GM12878 (cell line): Measurements from ENCODE around the gene HNRNPU. TPM values are rescaled to one million over a fixed set of nuclear protein-coding genes. Genes with fewer than 3 reads are reported as not detected.

Experiments used
- ATAC-seq: fragments of 200-7000 bp; cut with Tn5 transposase; 3 replicates; pipeline ENCODE4 v1.9.1; 2020; ENCODE audit warnings: mild to moderate bottlenecking, moderate library complexity
- BruUV-seq: library from RNA; stranded (reverse); fragments of 400-500 nt; replicated peaks from 2 replicates; lab custom pipeline; 2021; lab: Mats Ljungman, UMichigan
- CTCF ChIA-PET: fragments of 300-600 bp; sonication (Branson Sonifier 250); formaldehyde crosslinking; extraction: SDS; loops from one replicate; lab custom pipeline; 2021; ENCODE audit warnings: inconsistent platforms; lab: Yijun Ruan, JAX
- POLR2A ChIA-PET: fragments of 350-600 bp; formaldehyde crosslinking; extraction: SDS; loops from one replicate; lab custom pipeline; 2021; ENCODE audit warnings: inconsistent platforms; lab: Charles Lee
- RAD21 ChIA-PET: fragments of 300-600 bp; sonication (Branson Sonifier 250); formaldehyde crosslinking; loops from one replicate; lab custom pipeline; 2023; ENCODE audit warnings: antibody characterized with exemption; ENCODE audit not compliant: unreplicated experiment; lab: Charles Lee
- SMC1A ChIA-PET: fragments of 300-600 bp; sonication (Branson Sonifier 250); formaldehyde crosslinking; loops from one replicate; lab custom pipeline; 2023; ENCODE audit not compliant: unreplicated experiment, uncharacterized antibody; lab: Charles Lee
- DNase-seq: peaks from one replicate; pipeline ENCODE4 v3.0.0-alpha.2; 2011; ENCODE audit warnings: low read depth, low spot score
- FAIRE-seq: peaks from 3 replicates; lab custom pipeline; 2011; peaks lifted over from hg19 to GRCh38; lab: Jason Lieb, UNC
- H2AFZ ChIP-seq: 2 replicates; pipeline ENCODE4 v1.6.0; 2011; ENCODE audit warnings: low read depth, low read length, control low read depth; ENCODE audit not compliant: control insufficient read depth
- H3K27ac ChIP-seq: 2 replicates; pipeline ENCODE4 v1.5.1; 2011; ENCODE audit warnings: control low read depth; ENCODE audit not compliant: control insufficient read depth, insufficient read depth
- H3K27me3 ChIP-seq, 2 experiments: replicated peaks in 1 of 2; 2 replicates each; pipeline versions ENCODE4 v1.6.0 to v1.6.1; 2011; ENCODE audit warnings: low read length in 1 of 2; ENCODE audit not compliant: control insufficient read depth in 2 of 2, insufficient read depth in 2 of 2
- H3K36me3 ChIP-seq, 2 experiments: 2 replicates each; pipeline ENCODE4 v1.5.1; 2011; ENCODE audit warnings: low read length in 1 of 2; ENCODE audit not compliant: control insufficient read depth in 2 of 2, insufficient read depth in 2 of 2
- H3K4me1 ChIP-seq: 2 replicates; pipeline ENCODE4 v1.6.1; 2011; ENCODE audit warnings: mild to moderate bottlenecking, low read length, moderate library complexity, mixed read lengths; ENCODE audit not compliant: control insufficient read depth, insufficient read depth
- H3K4me2 ChIP-seq: 2 replicates; pipeline ENCODE4 v1.6.0; 2011; ENCODE audit warnings: control low read depth; ENCODE audit not compliant: control insufficient read depth, insufficient read depth
- H3K4me3 ChIP-seq: fragments of 200-600 bp; sonication (generic); 2 replicates; pipeline ENCODE4 v1.5.1; 2016
- H3K79me2 ChIP-seq: 2 replicates; pipeline ENCODE4 v1.6.0; 2011; ENCODE audit warnings: low read length; ENCODE audit not compliant: control insufficient read depth, insufficient read depth
- H3K9ac ChIP-seq: 2 replicates; pipeline ENCODE4 v1.8.0; 2011; ENCODE audit warnings: low read length, control low read depth, mixed read lengths; ENCODE audit not compliant: control insufficient read depth, insufficient read depth
- H3K9me3 ChIP-seq: replicated peaks from 3 replicates; pipeline ENCODE4 v1.5.1; 2011; ENCODE audit warnings: mild to moderate bottlenecking, low read length; ENCODE audit not compliant: control insufficient read depth, insufficient read depth
- H4K20me1 ChIP-seq: 2 replicates; pipeline ENCODE4 v1.6.0; 2011; ENCODE audit not compliant: control insufficient read depth, insufficient read depth
- BCL11A ChIP-seq: IDR thresholded peaks from 2 replicates; pipeline ENCODE4 v1.6.1; 2011; ENCODE audit warnings: low read depth, low read length
- GABPA ChIP-seq: IDR thresholded peaks from 2 replicates; pipeline ENCODE4 v1.6.1; 2014; ENCODE audit warnings: antibody characterized with exemption, low read depth, mild to moderate bottlenecking, inconsistent platforms
- HDAC2 ChIP-seq: fragments of 200-600 bp; sonication (generic); IDR thresholded peaks from 2 replicates; pipeline ENCODE4 v1.6.1; 2017
- IRF5 ChIP-seq: fragments of 450-650 bp; IDR thresholded peaks from 2 replicates; pipeline ENCODE4 v1.6.1; 2017; ENCODE audit warnings: borderline replicate concordance
- KAT2A ChIP-seq: conservative IDR thresholded peaks from 2 replicates; pipeline ENCODE4 v1.6.1; 2011; ENCODE audit warnings: low read depth, low read length; ENCODE audit not compliant: control insufficient read depth
- LARP7 ChIP-seq: fragments of 450-650 bp; IDR thresholded peaks from 2 replicates; pipeline ENCODE4 v1.6.1; 2017; ENCODE audit warnings: mild to moderate bottlenecking
- MXI1 ChIP-seq: fragments of 150-350 bp; IDR thresholded peaks from 2 replicates; pipeline ENCODE4 v1.6.1; 2011; ENCODE audit warnings: low read depth, mild to moderate bottlenecking, inconsistent platforms, low read length, improper control_type of control experiment
- NRF1 ChIP-seq: conservative IDR thresholded peaks from 2 replicates; pipeline ENCODE4 v1.6.1; 2011; ENCODE audit warnings: mild to moderate bottlenecking, low read depth, low read length, improper control_type of control experiment
- POLR2A ChIP-seq: IDR thresholded peaks from 2 replicates; pipeline ENCODE4 v1.6.1; 2011; ENCODE audit warnings: low read depth, mild to moderate bottlenecking, low read length
- RCOR1 ChIP-seq: conservative IDR thresholded peaks from 2 replicates; pipeline ENCODE4 v1.6.1; 2012; ENCODE audit warnings: low read depth, low read length, improper control_type of control experiment
- RELA ChIP-seq: fragments of 450-650 bp; IDR thresholded peaks from 2 replicates; pipeline ENCODE4 v1.8.0; 2014; ENCODE audit warnings: borderline replicate concordance; ENCODE audit not compliant: partially characterized antibody
- RFX5 ChIP-seq: IDR thresholded peaks from 2 replicates; pipeline ENCODE4 v1.6.1; 2011; ENCODE audit warnings: low read depth, low read length, improper control_type of control experiment
- RUNX3 ChIP-seq: IDR thresholded peaks from 2 replicates; pipeline ENCODE4 v1.6.1; 2012; ENCODE audit warnings: low read length, inconsistent platforms
- SKIL ChIP-seq: fragments of 450-650 bp; IDR thresholded peaks from 2 replicates; pipeline ENCODE4 v1.6.1; 2017; ENCODE audit warnings: mild to moderate bottlenecking, low read depth, inconsistent platforms; ENCODE audit not compliant: poor library complexity, severe bottlenecking
- SREBF2 ChIP-seq: IDR thresholded peaks from 2 replicates; pipeline ENCODE4 v1.6.1; 2012; ENCODE audit warnings: mild to moderate bottlenecking, low read length
- TAF1 ChIP-seq: IDR thresholded peaks from 2 replicates; pipeline ENCODE4 v1.6.1; 2011; ENCODE audit warnings: mild to moderate bottlenecking, low read depth, low read length, borderline replicate concordance
- ZBTB4 ChIP-seq: fragments of 450-650 bp; formaldehyde crosslinking; IDR thresholded peaks from 2 replicates; pipeline ENCODE4 v1.4.0; 2022; ENCODE audit warnings: mild to moderate bottlenecking, moderate library complexity
- WGBS: methylation state at CpG from one replicate; pipeline ENCODE4 v1.1.6; 2016; ENCODE audit warnings: low lambda C conversion rate; ENCODE audit not compliant: insufficient replicate concordance, insufficient coverage; ENCODE audit errors: missing lambda C conversion rate; 5-methylcytosine and 5-hydroxymethylcytosine counted together
- in situ Hi-C: fragments of 300-500 bp; cut with MboI; formaldehyde crosslinking; loops from 9 replicates; pipeline ENCODE4 v1.14.3; 2018; ENCODE audit warnings: mixed read lengths
- intact Hi-C: fragments of 100-400 bp; cut with micrococcal nuclease; formaldehyde crosslinking; loops from one replicate; pipeline ENCODE4 v1.14.2; 2022; ENCODE audit not compliant: unreplicated experiment
- polyA plus RNA-seq, 11 experiments: library from polyadenylated mRNA; depleted of rRNA in 4 of 11; unstranded in 6 of 11; stranded (reverse) in 5 of 11; fragments of >200 nt; fragmentation: Nextera tagmentation in 4 of 11; fragmentation: Illumina TruSeq in 1 of 11; extraction: Ambion mirVana in 4 of 11; extraction: Trizol in 1 of 11; gene quantifications; 1 replicate in 1 of 11; 2 replicates in 10 of 11; pipeline versions ENCODE4 v1.2.1 to v1.2.3, GENCODE V29; 2011 to 2016; ENCODE audit warnings: inconsistent platforms in 2 of 11, missing spikeins in 2 of 11, low read depth in 1 of 11
- total RNA-seq, 4 experiments: library from RNA; depleted of rRNA in 3 of 4; stranded (reverse); fragments of >200 nt in 3 of 4; fragmentation: Illumina TruSeq in 1 of 4; extraction: Trizol in 1 of 4; gene quantifications; 2 replicates each; pipeline versions ENCODE4 v1.2.1 to v1.2.3, GENCODE V29; 2013 to 2021

Gene HNRNPU
- total and polyA plus RNA-seq, 10 of the 15 experiments (the other 5 are each of a cell fraction or from before 2014, with no cell fraction given): 163 to 569 (median 420) TPM

GRCh38 chr1:244835276-244836134 is 28.8 kb downstream of the HNRNPU start, which contains the start of gene COX20:
COX20 (plus strand) TSS chr1:244835658; CDS start chr1:244835715, 57 bp downstream.
- H3K4me3 ChIP-seq: peak within 1 kb of the TSS; percentile 72
- FAIRE-seq: no peak
- BruUV-seq: no TSS peak
- peak; percentile 74 for ATAC-seq
- CTCF ChIA-PET: interaction anchor here (0.8 to 7.9 kb wide), 6 partner anchors 21 to 210 kb away, joined by 3 to 98 read pairs (median 13); partner anchors contain the start of gene HNRNPU
- intact Hi-C loops: loop anchor here (1.0 to 10.0 kb wide), 6 partner anchors 29 to 511 kb away; partner anchors contain the start of genes ADSS2 and HNRNPU
- H3K9me3 ChIP-seq: peaks cover 3% of the 10 kb centered on the region; the same call in 1 of the 3 replicates
- H3K36me3 ChIP-seq: peaks cover 0 to 4% of the 10 kb centered on the region in 2 experiments; a peak in 1 of 4 replicates
- H3K4me1 ChIP-seq: peaks cover 6% of the 10 kb centered on the region
- H3K4me2 ChIP-seq: peak within 1 kb of the TSS; percentile 91
- H4K20me1 ChIP-seq: no peaks in the 10 kb centered on the region
- POLR2A ChIA-PET: interaction anchor here (0.7 to 14.7 kb wide), 6 partner anchors 21 to 134 kb away, joined by 4 to 350 read pairs (median 12); partner anchors contain the start of gene HNRNPU
- WGBS: 0% methylated on average over 16 of the region's 77 CpGs
- H3K79me2 ChIP-seq: peaks cover 47% of the 10 kb centered on the region
- H3K9ac ChIP-seq: peak within 1 kb of the TSS; percentile 96
- H3K27ac ChIP-seq: peak within 1 kb of the TSS; percentile 99
- H3K27me3 ChIP-seq: no peaks in the 10 kb centered on the region
- RAD21 ChIA-PET: interaction anchor here (0.8 to 4.1 kb wide), 15 partner anchors 11 to 232 kb away, joined by 3 to 44 read pairs (median 9); partner anchors contain the start of gene HNRNPU
- in situ Hi-C loops: no loop called here
- peak within 1 kb of the TSS; percentile 92 for H2AFZ ChIP-seq
- peak; percentile 60 for DNase-seq
- SMC1A ChIA-PET: interaction anchor here (0.5 to 16.8 kb wide), 14 partner anchors 8 to 207 kb away, joined by 3 to 360 read pairs (median 5); partner anchors contain the start of gene HNRNPU
- peak; percentile 77 for TF ChIP-seq TAF1
- TF ChIP-seq RELA: peak; percentile 17
- peak; percentile 17; the same call in 1 of the 2 replicates for TF ChIP-seq RCOR1
- no peak for TF ChIP-seq KAT2A
- no peak for TF ChIP-seq HDAC2
- TF ChIP-seq RUNX3: no peak; the same call in 1 of the 2 replicates
- TF ChIP-seq POLR2A: peak; percentile 91
- no peak for TF ChIP-seq BCL11A
- no peak for TF ChIP-seq IRF5
- TF ChIP-seq RFX5: peak; percentile 17; the same call in 1 of the 2 replicates
- TF ChIP-seq MXI1: peak; percentile 49
- no peak for TF ChIP-seq NRF1
- TF ChIP-seq GABPA: no peak
- peak; percentile 30 for TF ChIP-seq SKIL
- TF ChIP-seq ZBTB4 (CRISPR knock-in tag): no peak
- 0 out of 2 replicates have a peak, but pooled peaks have one; percentile 24 for TF ChIP-seq LARP7
- TF ChIP-seq SREBF2: no peak
